ENCODE measurements around the gene NFASC.

NFASC gene

DNA sequence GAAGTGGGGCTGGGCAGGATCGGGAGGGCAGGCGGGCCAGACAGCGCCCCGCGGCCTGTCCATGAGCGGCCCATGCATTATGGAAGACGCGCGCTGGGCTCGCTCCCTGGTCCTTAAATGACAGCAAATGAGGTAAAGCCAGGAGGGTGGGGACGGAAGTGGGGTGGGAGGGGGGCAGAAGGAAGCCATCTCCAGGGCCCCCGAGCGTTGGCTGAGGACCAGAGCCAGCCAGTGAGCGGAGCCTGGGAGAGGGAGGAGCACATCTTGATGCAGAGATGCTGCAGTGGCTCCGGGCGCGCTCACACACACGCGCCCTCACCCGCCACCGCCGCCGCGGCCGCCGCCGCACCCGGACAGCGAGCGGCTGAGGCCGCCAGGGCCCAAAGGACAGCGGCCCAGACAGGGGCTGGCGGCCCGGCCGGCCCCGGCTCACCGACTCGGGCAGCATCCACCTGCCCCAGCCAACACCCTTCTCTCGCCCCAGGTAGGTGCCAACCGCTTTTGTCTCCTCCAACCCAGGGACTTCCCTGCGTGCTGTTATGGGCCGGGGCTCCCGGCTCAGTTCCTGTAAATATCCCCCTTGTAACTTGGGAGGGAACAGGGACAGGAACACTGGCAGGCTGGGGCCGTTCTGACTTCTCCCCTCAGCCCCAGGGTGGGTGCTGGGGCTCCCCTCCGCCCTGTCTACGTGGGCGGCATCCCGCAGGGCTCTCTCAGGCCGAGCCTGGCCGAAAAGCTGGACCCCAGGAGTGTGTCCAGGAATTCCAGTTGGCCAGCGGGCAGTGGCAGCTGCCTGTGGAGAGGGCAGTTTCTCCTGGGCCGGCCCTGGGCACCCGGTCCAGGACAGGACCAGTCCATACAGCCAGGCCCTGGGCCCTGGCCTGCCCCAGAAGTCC lies 172.5 kb downstream of the NFASC start, which contains the start of gene CNTN2:
TSS of gene CNTN2 (plus strand) at position 302 of the 896 bp plus-strand sequence. CDS start 9,974 bp downstream, outside the sequence.
- no peaks in the 10 kb centered on the region for H4K20me1 ChIP-seq (ENCODE audit: insufficient read depth, low read length)
- no peak within 1 kb of the TSS for H3K27ac ChIP-seq (ENCODE audit: low read length)
- no peak within 1 kb of the TSS for H3K9ac ChIP-seq (ENCODE audit: low read length)
- peaks cover 81% of the 10 kb centered on the region for H3K27me3 ChIP-seq (ENCODE audit: low read depth, low read length)
- TF ChIP-seq EZH2phosphoT487 (IDR thresholded peaks at IDR 0.05; ENCODE audit: low read depth): no peak
- TF ChIP-seq, protein P1, sequence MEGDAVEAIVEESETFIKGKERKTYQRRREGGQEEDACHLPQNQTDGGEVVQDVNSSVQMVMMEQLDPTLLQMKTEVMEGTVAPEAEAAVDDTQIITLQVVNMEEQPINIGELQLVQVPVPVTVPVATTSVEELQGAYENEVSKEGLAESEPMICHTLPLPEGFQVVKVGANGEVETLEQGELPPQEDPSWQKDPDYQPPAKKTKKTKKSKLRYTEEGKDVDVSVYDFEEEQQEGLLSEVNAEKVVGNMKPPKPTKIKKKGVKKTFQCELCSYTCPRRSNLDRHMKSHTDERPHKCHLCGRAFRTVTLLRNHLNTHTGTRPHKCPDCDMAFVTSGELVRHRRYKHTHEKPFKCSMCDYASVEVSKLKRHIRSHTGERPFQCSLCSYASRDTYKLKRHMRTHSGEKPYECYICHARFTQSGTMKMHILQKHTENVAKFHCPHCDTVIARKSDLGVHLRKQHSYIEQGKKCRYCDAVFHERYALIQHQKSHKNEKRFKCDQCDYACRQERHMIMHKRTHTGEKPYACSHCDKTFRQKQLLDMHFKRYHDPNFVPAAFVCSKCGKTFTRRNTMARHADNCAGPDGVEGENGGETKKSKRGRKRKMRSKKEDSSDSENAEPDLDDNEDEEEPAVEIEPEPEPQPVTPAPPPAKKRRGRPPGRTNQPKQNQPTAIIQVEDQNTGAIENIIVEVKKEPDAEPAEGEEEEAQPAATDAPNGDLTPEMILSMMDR (IDR thresholded peaks at IDR 0.05; ENCODE audit: low read depth, low read length): no peak
- H3K4me3 ChIP-seq (ENCODE audit: low read length): no peak within 1 kb of the TSS
- H3K4me2 ChIP-seq (ENCODE audit: low read length): no peak within 1 kb of the TSS
- no peaks in the 10 kb centered on the region for H3K79me2 ChIP-seq (ENCODE audit: low read length)
- H2AFZ ChIP-seq (ENCODE audit: low read depth, low read length): no peak within 1 kb of the TSS
- no peaks in the 10 kb centered on the region for H3K9me3 ChIP-seq (ENCODE audit: insufficient read depth, low read length)
- no peaks in the 10 kb centered on the region for H3K4me1 ChIP-seq (ENCODE audit: low read length)
- H3K36me3 ChIP-seq (replicated peaks; ENCODE audit: low read depth, low read length): no peaks in the 10 kb centered on the region

DNA sequence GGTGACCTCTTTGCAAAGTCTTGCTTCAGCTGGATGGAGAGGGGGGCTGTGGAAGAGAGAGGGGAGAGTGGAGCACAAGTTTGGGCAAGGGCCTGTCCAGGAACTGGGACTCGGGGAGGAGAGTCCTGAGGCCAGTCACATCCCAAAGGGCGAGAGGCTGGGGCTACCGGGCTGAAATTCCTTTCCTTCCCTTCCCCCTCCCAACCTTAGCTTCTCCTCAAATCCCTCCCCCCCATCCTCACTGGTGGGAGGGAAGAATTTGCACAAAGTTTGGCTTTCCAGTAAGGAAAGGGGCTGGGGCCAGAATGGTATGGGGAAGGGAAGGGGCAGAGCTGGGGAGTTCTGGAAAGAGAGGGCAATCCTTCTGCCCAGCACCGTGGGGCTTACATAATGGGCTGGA lies 173.2 kb downstream of the NFASC start:
- no peak for TF ChIP-seq EZH2phosphoT487 (IDR thresholded peaks at IDR 0.05; ENCODE audit: low read depth)
- TF ChIP-seq, protein P1 (IDR thresholded peaks at IDR 0.05; ENCODE audit: low read depth, low read length): no peak
- Histone ChIP-seq H3K79me2 (ENCODE audit: low read length) (no peaks in the 10 kb centered on the region), H3K4me3 (ENCODE audit: low read length) (no peak overlapping the region), H3K9ac (ENCODE audit: low read length) (no peak overlapping the region), H2AFZ (ENCODE audit: low read depth, low read length) (no peak overlapping the region), H4K20me1 (ENCODE audit: insufficient read depth, low read length) (no peaks in the 10 kb centered on the region), H3K27ac (ENCODE audit: low read length) (no peak overlapping the region), H3K4me1 (ENCODE audit: low read length) (no peaks in the 10 kb centered on the region), H3K4me2 (ENCODE audit: low read length) (no peak overlapping the region), H3K36me3 (replicated peaks; ENCODE audit: low read depth, low read length) (no peaks in the 10 kb centered on the region), H3K9me3 (ENCODE audit: insufficient read depth, low read length) (no peaks in the 10 kb centered on the region), H3K27me3 (ENCODE audit: low read depth, low read length) (peaks cover 84% of the 10 kb centered on the region)

DNA sequence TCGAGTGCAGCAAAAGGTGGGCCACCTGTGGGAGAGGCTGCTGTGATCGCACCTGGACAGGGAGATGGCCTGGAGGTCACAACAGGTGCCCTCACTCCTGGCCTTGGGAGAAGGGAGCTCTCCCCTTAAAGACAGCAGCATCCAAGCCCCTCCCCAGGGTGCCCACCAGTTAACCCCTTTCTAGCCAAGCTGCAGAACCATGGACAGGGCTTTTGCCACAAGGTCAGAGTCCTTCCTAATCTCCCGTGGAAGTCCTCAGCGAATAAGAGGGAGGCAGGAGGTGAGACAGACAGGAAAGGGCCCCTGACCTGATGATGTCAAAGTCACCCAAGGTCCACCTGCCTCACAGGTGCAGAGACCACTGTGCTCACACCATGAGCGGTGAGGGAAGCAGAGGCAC lies 174.1 kb downstream of the NFASC start:
- no peak overlapping the region for H3K4me2 ChIP-seq (ENCODE audit: low read length)
- no peaks in the 10 kb centered on the region for H3K9me3 ChIP-seq (ENCODE audit: insufficient read depth, low read length)
- no peaks in the 10 kb centered on the region for H3K4me1 ChIP-seq (ENCODE audit: low read length)
- H2AFZ ChIP-seq (ENCODE audit: low read depth, low read length): no peak overlapping the region
- no peak overlapping the region for H3K9ac ChIP-seq (ENCODE audit: low read length)
- no peak overlapping the region for H3K4me3 ChIP-seq (ENCODE audit: low read length)
- no peaks in the 10 kb centered on the region for H3K36me3 ChIP-seq (replicated peaks; ENCODE audit: low read depth, low read length)
- no peak for TF ChIP-seq EZH2phosphoT487 (IDR thresholded peaks at IDR 0.05; ENCODE audit: low read depth)
- TF ChIP-seq, protein P1 (IDR thresholded peaks at IDR 0.05; ENCODE audit: low read depth, low read length): no peak
- no peaks in the 10 kb centered on the region for H4K20me1 ChIP-seq (ENCODE audit: insufficient read depth, low read length)
- peaks cover 80% of the 10 kb centered on the region for H3K27me3 ChIP-seq (ENCODE audit: low read depth, low read length)
- no peak overlapping the region for H3K27ac ChIP-seq (ENCODE audit: low read length)
- H3K79me2 ChIP-seq (ENCODE audit: low read length): no peaks in the 10 kb centered on the region

DNA sequence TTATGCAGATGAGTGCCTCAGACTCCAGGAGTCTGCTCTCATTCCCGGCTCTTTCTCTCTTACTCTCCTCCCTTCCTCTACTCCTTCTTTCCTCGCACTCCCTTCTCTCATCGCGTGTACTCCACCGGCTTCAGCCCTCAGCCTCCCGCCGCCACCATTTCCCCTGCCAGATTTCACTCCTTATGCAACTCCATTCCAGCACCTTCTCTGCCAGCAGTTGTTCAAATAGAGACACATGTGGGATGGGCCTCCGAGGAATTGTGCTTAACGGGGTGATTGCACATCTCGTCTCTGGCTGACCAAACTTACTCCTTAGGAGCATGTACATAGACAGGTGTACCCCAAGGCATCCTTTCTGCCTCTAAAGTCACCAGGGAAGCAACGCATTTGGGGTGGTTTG lies 174.5 kb downstream of the NFASC start:
- H2AFZ ChIP-seq (ENCODE audit: low read depth, low read length): no peak overlapping the region
- H3K79me2 ChIP-seq (ENCODE audit: low read length): no peaks in the 10 kb centered on the region
- no peak for TF ChIP-seq EZH2phosphoT487 (IDR thresholded peaks at IDR 0.05; ENCODE audit: low read depth)
- TF ChIP-seq, protein P1 (IDR thresholded peaks at IDR 0.05; ENCODE audit: low read depth, low read length): no peak
- H3K4me2 ChIP-seq (ENCODE audit: low read length): no peak overlapping the region
- no peaks in the 10 kb centered on the region for H3K36me3 ChIP-seq (replicated peaks; ENCODE audit: low read depth, low read length)
- no peaks in the 10 kb centered on the region for H3K4me1 ChIP-seq (ENCODE audit: low read length)
- no peak overlapping the region for H3K9ac ChIP-seq (ENCODE audit: low read length)
- H3K4me3 ChIP-seq (ENCODE audit: low read length): no peak overlapping the region
- no peak overlapping the region for H3K27ac ChIP-seq (ENCODE audit: low read length)
- H4K20me1 ChIP-seq (ENCODE audit: insufficient read depth, low read length): no peaks in the 10 kb centered on the region
- no peaks in the 10 kb centered on the region for H3K9me3 ChIP-seq (ENCODE audit: insufficient read depth, low read length)
- peaks cover 80% of the 10 kb centered on the region for H3K27me3 ChIP-seq (ENCODE audit: low read depth, low read length)
